NCI-H146 treated with DMSO at 0.1 percent for 48 hours (cell line): Measurements from ENCODE around the gene SLC23A3.

Source experiments
- DNase-seq: peaks from one replicate; lab custom pipeline; 2025; ENCODE audit not compliant: unreplicated experiment; lab: John Stamatoyannopoulos, UW

Gene SLC23A3

DNA sequence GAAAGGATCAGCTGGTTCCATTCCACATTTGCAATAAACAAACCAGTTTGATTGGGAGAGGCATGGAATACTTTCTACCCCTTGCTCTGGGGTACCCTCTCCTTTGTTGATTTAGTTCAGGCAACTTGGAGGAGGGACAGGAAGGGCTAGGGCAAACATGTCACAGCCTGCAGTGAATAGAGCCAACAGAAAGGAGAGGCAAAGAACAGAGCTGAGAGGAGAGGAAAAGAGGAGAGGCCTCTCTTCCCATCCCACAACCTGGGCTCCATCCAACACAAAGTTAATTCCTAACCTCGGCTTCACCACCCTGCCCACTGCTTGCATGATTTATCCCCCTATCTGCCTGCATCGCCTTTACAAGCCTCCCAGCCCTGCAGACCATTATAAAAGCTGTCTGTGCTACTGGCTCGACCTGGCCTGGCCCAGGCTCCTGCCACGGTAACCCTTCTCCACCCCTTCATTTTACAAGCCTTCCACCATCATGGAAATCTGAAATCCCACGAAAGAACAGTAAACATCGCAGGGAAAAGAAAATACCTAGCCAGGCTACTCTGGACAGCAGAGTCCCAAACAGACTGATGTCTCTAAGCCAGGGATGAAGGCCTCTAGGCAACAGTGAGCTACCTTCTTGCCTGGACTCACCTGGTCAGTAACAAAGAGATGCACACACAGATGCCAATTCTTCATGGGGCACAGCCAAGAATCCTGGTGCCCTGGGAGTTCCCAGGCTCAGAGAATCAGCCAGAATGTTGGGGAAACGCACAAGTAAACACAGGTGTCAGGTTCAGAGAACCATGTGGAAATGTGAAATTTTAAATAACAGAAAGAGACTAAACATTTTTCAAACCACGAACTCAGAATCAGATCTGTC, 52.8 kb downstream of the SLC23A3 start:
- no peak for DNase-seq

DNA sequence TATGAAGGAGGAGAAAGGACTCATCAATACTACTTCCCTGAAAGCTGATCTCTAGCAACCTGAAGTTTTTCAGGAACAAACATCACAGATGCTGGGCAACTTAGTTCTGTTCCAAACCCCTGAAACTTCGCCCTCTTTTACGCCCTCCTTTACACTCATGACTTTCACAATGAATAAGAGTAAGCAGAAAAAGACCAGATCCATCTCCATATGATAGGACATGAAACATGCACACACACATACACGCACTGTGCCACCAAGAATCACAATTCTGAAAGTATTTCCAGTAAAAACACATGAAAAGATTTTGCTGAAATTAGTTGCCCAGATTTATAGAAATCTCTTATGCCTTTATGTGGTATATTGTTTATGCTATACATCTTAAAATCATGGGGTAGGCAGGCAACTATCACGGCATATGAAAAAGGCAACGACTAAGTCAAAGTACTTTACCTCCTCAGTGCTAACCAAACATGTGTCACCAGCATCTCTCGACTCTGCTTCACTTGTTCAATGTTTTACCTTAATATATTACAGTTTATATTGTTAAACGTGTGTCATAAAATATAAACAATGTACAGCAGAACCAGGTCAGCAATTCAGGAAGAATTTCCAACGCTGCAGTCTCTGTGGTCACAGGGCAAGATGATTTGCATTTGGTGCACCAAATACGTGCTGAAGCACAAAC, 57.0 kb downstream of the SLC23A3 start:
- DNase-seq: no peak

DNA sequence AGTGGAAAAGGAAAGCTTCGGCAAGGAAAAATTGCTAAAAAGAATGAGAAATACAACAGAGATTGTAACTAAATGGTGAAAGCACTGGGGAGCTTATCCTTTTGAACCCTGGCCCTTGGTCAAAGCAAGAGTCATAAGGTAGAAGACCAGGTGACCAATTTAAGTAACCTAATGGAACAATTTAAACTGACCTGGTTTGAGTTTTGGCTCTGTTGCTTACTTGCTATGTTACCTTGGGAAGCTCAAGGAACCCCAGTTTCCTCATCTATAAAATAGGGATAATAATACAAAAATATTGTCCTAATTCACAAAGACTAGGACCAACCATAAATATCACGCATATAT, 57.8 kb downstream of the SLC23A3 start:
- no peak for DNase-seq
